Sigmoid colon (tissue), 4 donors: Measurements from ENCODE around the gene HSD17B4.
"Not testable (repeated sequence)": the region's sequence is repeated elsewhere in the genome, so short reads cannot be mapped to it uniquely, and the experiment has no call there.

ENCODE experiments used
- CTCF ChIP-seq, 4 experiments: fragments of 450-650 bp in 3 of 4; fragments of 200-600 bp in 1 of 4; IDR thresholded peaks; one replicate each; pipeline ENCODE4 v1.5.1; 2016 to 2019; ENCODE audit warnings: antibody characterized with exemption in 4 of 4, mild to moderate bottlenecking in 3 of 4, moderate library complexity in 2 of 4
- POLR2A ChIP-seq, 2 donors: fragments of 450-650 bp; IDR thresholded peaks; one replicate each; pipeline ENCODE4 v1.6.1; 2016; ENCODE audit warnings: antibody characterized with exemption in 2 of 2, mild to moderate bottlenecking in 2 of 2, moderate library complexity in 2 of 2
- POLR2AphosphoS5 ChIP-seq, 4 donors: sonication (generic); formaldehyde crosslinking; IDR thresholded peaks; one replicate each; pipeline ENCODE4 v1.6.1; 2017; ENCODE audit warnings: antibody characterized with exemption in 4 of 4

GRCh38 chr5:119428574-119428973 lies 23.7 kb upstream of the HSD17B4 start:
- TF ChIP-seq CTCF, POLR2A, POLR2AphosphoS5 (IDR thresholded peaks at IDR 0.05): not testable (repeated sequence)
